K562 (cell line): ENCODE measurements around the gene SLC1A5. TPM values are rescaled to one million over a fixed set of nuclear protein-coding genes. Genes with fewer than 3 reads are reported as not detected.
A peak's percentile ranks its signal among the peaks of the same experiment; 100 is the strongest.

Source experiments
- ARID2 ChIP-seq: fragments of 450-650 bp; IDR thresholded peaks from 2 replicates; pipeline ENCODE4 v1.6.1; 2017; ENCODE audit warnings: antibody characterized with exemption, mild to moderate bottlenecking
- BRCA1 ChIP-seq, 2 experiments: fragments of 450-650 bp in 1 of 2; sonication (generic) in 1 of 2; formaldehyde crosslinking in 1 of 2; IDR thresholded peaks; 2 replicates each; pipeline versions ENCODE4 v1.5.0 to v1.6.1; 2017 to 2020; ENCODE audit warnings: mild to moderate bottlenecking in 1 of 2, missing genetic modification reagents in 1 of 2
- FOSL1 ChIP-seq: fragments of 200-800 bp; sonication (Bioruptor generic); conservative IDR thresholded peaks from 2 replicates; pipeline ENCODE4 v1.6.1; 2016; ENCODE audit warnings: missing genetic modification characterization, missing compliant biosample characterization
- GTF2B ChIP-seq: IDR thresholded peaks from 2 replicates; pipeline ENCODE4 v1.6.1; 2011; ENCODE audit not compliant: insufficient read length; ENCODE audit errors: extremely low read depth
- JUND ChIP-seq, 2 experiments: IDR thresholded peaks; 2 replicates in 1 of 2; 3 replicates in 1 of 2; pipeline ENCODE4 v1.6.1; 2011; ENCODE audit warnings: borderline replicate concordance in 2 of 2, low read depth in 2 of 2, low read length in 2 of 2, improper control_type of control experiment in 1 of 2, missing biosample characterization in 1 of 2, missing genetic modification characterization in 1 of 2, missing genetic modification reagents in 1 of 2
- KLF16 ChIP-seq: IDR thresholded peaks from 2 replicates; pipeline ENCODE4 v1.6.1; 2016; ENCODE audit warnings: antibody characterized with exemption
- MYC ChIP-seq, 2 experiments: fragments of 250-450 bp in 1 of 2; sonication (Bioruptor Pico) in 1 of 2; IDR thresholded peaks; 2 replicates each; pipeline versions ENCODE4 v1.5.1 to v1.6.1; 2012 to 2021; ENCODE audit warnings: low read depth in 2 of 2, borderline replicate concordance in 1 of 2, improper control_type of control experiment in 1 of 2, low read length in 1 of 2, mild to moderate bottlenecking in 1 of 2, moderate library complexity in 1 of 2
- ZFPM2 ChIP-seq: fragments of 250-450 bp; sonication (Bioruptor Pico); IDR thresholded peaks from 2 replicates; pipeline ENCODE4 v1.5.1; 2022; ENCODE audit warnings: mild to moderate bottlenecking
- ZNF239 ChIP-seq: fragments of 250-450 bp; sonication (Bioruptor Pico); IDR thresholded peaks from 2 replicates; pipeline ENCODE4 v1.4.0; 2020; ENCODE audit warnings: mild to moderate bottlenecking
- polyA plus RNA-seq, 8 experiments: library from polyadenylated mRNA; depleted of rRNA in 4 of 8; stranded (reverse) in 5 of 8; unstranded in 3 of 8; fragments of >200 nt; fragmentation: Nextera tagmentation in 2 of 8; fragmentation: Illumina TruSeq in 1 of 8; extraction: Ambion mirVana in 2 of 8; extraction: Trizol in 1 of 8; gene quantifications; 2 replicates each; pipeline versions ENCODE4 v1.2.1 to v1.2.3, GENCODE V29; 2011 to 2014; ENCODE audit warnings: inconsistent platforms in 1 of 8, missing spikeins in 1 of 8
- total RNA-seq, 7 experiments: library from RNA; depleted of rRNA in 6 of 7; stranded (reverse); fragments of >200 nt in 6 of 7; fragmentation: Illumina TruSeq in 2 of 7; extraction: Trizol in 2 of 7; gene quantifications; 2 replicates each; pipeline versions ENCODE4 v1.2.1 to v1.2.3, GENCODE V29; 2011 to 2021; ENCODE audit warnings: low replicate concordance in 1 of 7

SLC1A5 gene
- total and polyA plus RNA-seq, 9 of the 15 experiments (the other 6 are each of a cell fraction or from before 2014, with no cell fraction given) = 31.2 to 417 (median 134) TPM

DNA sequence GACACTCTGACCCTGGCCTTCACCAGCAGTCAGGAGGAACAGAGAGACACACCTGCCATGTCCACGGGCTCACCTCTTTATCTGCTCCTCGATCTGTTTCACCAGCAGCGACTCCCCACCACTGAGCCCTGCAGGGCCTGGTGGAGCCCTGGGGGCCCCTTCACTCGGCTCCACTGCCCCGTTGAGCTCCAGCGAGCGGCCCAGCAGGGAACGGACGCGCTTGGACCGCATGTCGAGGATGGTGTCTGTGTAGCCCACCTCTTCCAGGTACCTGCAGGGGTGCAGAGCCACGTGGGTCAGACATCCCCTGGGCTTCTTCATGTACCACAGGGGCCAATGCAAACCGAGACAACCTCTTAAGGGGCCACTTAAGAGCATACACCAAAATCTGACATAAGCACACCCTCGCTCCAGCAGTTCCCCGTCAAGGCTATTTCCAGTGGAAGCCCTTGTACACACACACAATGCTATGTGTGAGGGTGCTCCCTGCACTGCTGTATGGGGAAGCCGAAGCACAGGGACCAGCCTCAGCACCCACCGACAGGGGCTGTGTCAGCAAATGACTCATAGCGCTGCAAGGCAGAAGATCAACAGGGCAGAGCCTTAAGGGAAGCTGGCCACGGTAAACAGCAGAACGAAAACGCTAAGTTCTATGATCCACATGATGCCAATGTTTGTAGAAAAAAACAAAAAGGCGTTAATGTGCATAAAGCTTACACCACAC lies 55.3 kb downstream of the SLC1A5 start (continued):
- TF ChIP-seq ZFPM2 (CRISPR knock-in tag) (no peak), ZNF239 (CRISPR knock-in tag) (no peak), MYC (IDR thresholded peaks at IDR 0.05; ENCODE audit: low read depth, low read length) (no peak), MYC (CRISPR knock-in tag; IDR thresholded peaks at IDR 0.05; ENCODE audit: borderline replicate concordance, low read depth) (no peak), BRCA1 (IDR thresholded peaks at IDR 0.05) (no peak), BRCA1 (CRISPR knock-in tag; IDR thresholded peaks at IDR 0.05) (no peak), GTF2B (no peak), FOSL1 (peak; percentile 48), KLF16 (no peak), JUND (IDR thresholded peaks at IDR 0.05; ENCODE audit: borderline replicate concordance, low read depth, low read length) (0 out of 2 replicates have a peak, but pooled peaks have one; percentile 36), JUND (tag; IDR thresholded peaks at IDR 0.05; ENCODE audit: borderline replicate concordance, low read depth, low read length) (no peak), ARID2 (no peak)
- TF ChIP-seq, all 486 proteins: peak for 7
